Mesendoderm (in vitro differentiated cells): ENCODE results near the gene OR4Q3. TPM values are rescaled to one million over a fixed set of nuclear protein-coding genes. Genes with fewer than 3 reads are reported as not detected.
"Not testable (repeated sequence)": the region's sequence is repeated elsewhere in the genome, so short reads cannot be mapped to it uniquely, and the experiment has no call there.

Experiments used
- DNase-seq: peaks from one replicate; pipeline ENCODE4 v3.0.0; 2013
- H2AK5ac ChIP-seq: 2 replicates; pipeline ENCODE4 v1.6.1; 2013; ENCODE audit warnings: low read length, inconsistent platforms
- H2BK120ac ChIP-seq: 2 replicates; pipeline ENCODE4 v1.6.1; 2013; ENCODE audit warnings: low read depth, mild to moderate bottlenecking, low read length, moderate library complexity, mixed read lengths
- H2BK15ac ChIP-seq: replicated peaks from 2 replicates; pipeline ENCODE4 v1.6.1; 2013; ENCODE audit warnings: low read depth, mild to moderate bottlenecking, moderate library complexity
- H2BK5ac ChIP-seq: 2 replicates; pipeline ENCODE4 v1.6.1; 2013; ENCODE audit warnings: low read length, inconsistent platforms
- H3K18ac ChIP-seq: 2 replicates; pipeline ENCODE4 v1.6.1; 2013; ENCODE audit warnings: mild to moderate bottlenecking, low read length, mixed read lengths
- H3K23ac ChIP-seq: one replicate; pipeline ENCODE4 v1.6.1; 2013; ENCODE audit warnings: low read length
- H3K27ac ChIP-seq: 2 replicates; pipeline ENCODE4 v1.5.1; 2013; ENCODE audit warnings: low read depth, mild to moderate bottlenecking, inconsistent platforms, low read length, moderate library complexity
- H3K27me3 ChIP-seq: 2 replicates; pipeline ENCODE4 v1.6.1; 2013; ENCODE audit warnings: low read length, control low read depth, mild to moderate bottlenecking, inconsistent platforms; ENCODE audit not compliant: insufficient read depth, poor library complexity
- H3K36me3 ChIP-seq: 2 replicates; pipeline ENCODE4 v1.6.1; 2013; ENCODE audit warnings: low read length, inconsistent platforms; ENCODE audit not compliant: control insufficient read depth, insufficient read depth
- H3K4ac ChIP-seq: one replicate; pipeline ENCODE4 v1.6.1; 2013; ENCODE audit warnings: low read depth, mild to moderate bottlenecking, low read length, moderate library complexity
- H3K4me1 ChIP-seq: 2 replicates; pipeline ENCODE4 v1.6.1; 2013; ENCODE audit warnings: low read depth, low read length, inconsistent platforms; ENCODE audit not compliant: control insufficient read depth
- H3K4me2 ChIP-seq: 2 replicates; pipeline ENCODE4 v1.6.1; 2013; ENCODE audit warnings: low read length
- H3K4me3 ChIP-seq: 2 replicates; pipeline ENCODE4 v1.5.1; 2013; ENCODE audit warnings: mild to moderate bottlenecking, low read length
- H3K56ac ChIP-seq: one replicate; pipeline ENCODE4 v1.6.1; 2013; ENCODE audit warnings: low read length
- H3K79me1 ChIP-seq: 2 replicates; pipeline ENCODE4 v1.6.1; 2013; ENCODE audit warnings: low read length, inconsistent platforms
- H3K79me2 ChIP-seq: 2 replicates; pipeline ENCODE4 v1.6.1; 2013; ENCODE audit warnings: mild to moderate bottlenecking, low read length; ENCODE audit not compliant: control insufficient read depth, insufficient read depth
- H3K9ac ChIP-seq: 2 replicates; pipeline ENCODE4 v1.6.1; 2013; ENCODE audit warnings: low read length, inconsistent platforms
- H4K5ac ChIP-seq: one replicate; pipeline ENCODE4 v1.6.1; 2013; ENCODE audit warnings: low read length
- H4K8ac ChIP-seq: one replicate; pipeline ENCODE4 v1.6.1; 2013; ENCODE audit warnings: low read depth, mild to moderate bottlenecking, control low read depth, low read length, moderate library complexity
- WGBS: extraction: QIAGEN DNeasy Blood & Tissue Kit; methylation state at CpG from one replicate; pipeline ENCODE4 v1.1.7; 2013; ENCODE audit warnings: low lambda C conversion rate, missing lambda C conversion rate; ENCODE audit not compliant: insufficient coverage; ENCODE audit errors: extremely low coverage; 5-methylcytosine and 5-hydroxymethylcytosine counted together
- small RNA-seq: library from polyadenylated mRNA; stranded (forward); fragments of <200 nt; extraction: miRNeasy Mini kit (QIAGEN cat#:217004); gene quantifications from one replicate; pipeline ENCODE3, GENCODE V24; 2013; ENCODE audit not compliant: insufficient read depth

Gene OR4Q3

GRCh38 chr14:19787318-19787717 is 43.9 kb downstream of the OR4Q3 start:
- DNase-seq, H3K36me3 ChIP-seq, H3K79me1 ChIP-seq, H3K18ac ChIP-seq, H3K27me3 ChIP-seq, H2AK5ac ChIP-seq, H3K4me1 ChIP-seq, H2BK120ac ChIP-seq, H3K56ac ChIP-seq, H4K5ac ChIP-seq, H3K23ac ChIP-seq, H2BK5ac ChIP-seq, H2BK15ac ChIP-seq, H3K4me3 ChIP-seq, H3K9ac ChIP-seq, H3K79me2 ChIP-seq, H3K4ac ChIP-seq, H3K27ac ChIP-seq, H3K4me2 ChIP-seq, H4K8ac ChIP-seq: not testable (repeated sequence)
- WGBS = no CpG with 5 or more reads among the region's 6 CpGs

- H3K79me1 ChIP-seq, H3K56ac ChIP-seq, H3K36me3 ChIP-seq, H3K4me2 ChIP-seq, H4K8ac ChIP-seq, H3K18ac ChIP-seq, H3K79me2 ChIP-seq, H3K9ac ChIP-seq, H2BK120ac ChIP-seq, H2AK5ac ChIP-seq, H3K4me3 ChIP-seq, H3K4ac ChIP-seq, H3K4me1 ChIP-seq, H3K27me3 ChIP-seq, H3K23ac ChIP-seq, DNase-seq, H4K5ac ChIP-seq, H2BK5ac ChIP-seq, H3K27ac ChIP-seq, H2BK15ac ChIP-seq: not testable (repeated sequence)
- no CpG with 5 or more reads among the region's 7 CpGs for WGBS
These were observed 44.8 kb downstream of the OR4Q3 start for GRCh38 chr14:19788150-19788549.

GRCh38 chr14:19796520-19797108 is 53.2 kb downstream of the OR4Q3 start:
- H3K4me2 ChIP-seq, H3K9ac ChIP-seq, H4K5ac ChIP-seq, H3K36me3 ChIP-seq, H3K18ac ChIP-seq, H3K4me1 ChIP-seq, H3K27me3 ChIP-seq, H4K8ac ChIP-seq, DNase-seq, H3K4me3 ChIP-seq, H3K4ac ChIP-seq, H3K79me2 ChIP-seq, H2BK15ac ChIP-seq, H3K27ac ChIP-seq, H3K79me1 ChIP-seq, H2BK5ac ChIP-seq, H3K56ac ChIP-seq, H2AK5ac ChIP-seq, H2BK120ac ChIP-seq, H3K23ac ChIP-seq: not testable (repeated sequence)
- WGBS = no CpG with 5 or more reads among the region's 10 CpGs

Small RNA genes lying within 50 kb of the gene (small RNA-seq; reads per million reads assigned to genes)
- not detected for gene AL512310.1
